ENCODE results near the gene NGFR.

The NGFR gene

GRCh38 chr17:49494986-49495841 lies at the start of gene NGFR:
Gene NGFR (plus strand): TSS chr17:49495293. CDS start chr17:49495418, 125 bp downstream.
- no peaks in the 10 kb centered on the region for H3K9me3 ChIP-seq (ENCODE audit: control insufficient read depth, low read length)
- peaks cover 26% of the 10 kb centered on the region for H3K4me1 ChIP-seq (ENCODE audit: control insufficient read depth, insufficient read depth, low read length)
- H3K9ac ChIP-seq (ENCODE audit: low read length): no peak within 1 kb of the TSS
- peaks cover 72% of the 10 kb centered on the region for H3K27me3 ChIP-seq (ENCODE audit: control insufficient read depth, insufficient read depth, low read length)
- no peaks in the 10 kb centered on the region for H3K36me3 ChIP-seq (ENCODE audit: control insufficient read depth, insufficient read depth, low read length)
- H3K4me3 ChIP-seq (ENCODE audit: low read length): no peak within 1 kb of the TSS

DNA sequence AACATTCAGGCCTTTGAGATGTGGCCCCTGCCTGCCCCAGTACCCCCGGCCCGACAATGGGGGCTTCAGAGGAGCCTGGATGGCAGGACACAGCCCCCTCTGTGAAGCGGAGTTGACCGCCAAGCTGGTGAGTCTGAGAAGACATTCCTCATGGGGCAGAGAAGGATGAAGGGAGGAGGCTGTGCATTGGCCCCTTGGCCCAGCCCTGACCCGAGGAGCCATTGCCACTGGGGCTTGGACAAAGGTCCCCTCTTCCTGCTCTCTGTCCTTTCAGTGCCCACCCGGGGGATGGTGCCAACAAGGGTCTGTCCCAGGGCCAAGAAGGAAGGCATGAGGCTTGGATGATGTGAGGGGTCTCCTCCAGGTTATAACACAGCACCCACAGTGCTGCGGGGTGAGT lies 49.5 kb upstream of the NGFR start:
- Histone ChIP-seq H3K4me1 (ENCODE audit: control insufficient read depth, insufficient read depth, low read length) (no peaks in the 10 kb centered on the region), H3K9ac (ENCODE audit: low read length) (no peak overlapping the region), H3K9me3 (ENCODE audit: control insufficient read depth, low read length) (no peaks in the 10 kb centered on the region), H3K36me3 (ENCODE audit: control insufficient read depth, insufficient read depth, low read length) (no peaks in the 10 kb centered on the region), H3K27me3 (ENCODE audit: control insufficient read depth, insufficient read depth, low read length) (peaks cover 15% of the 10 kb centered on the region), H3K4me3 (ENCODE audit: low read length) (no peak overlapping the region)

- Histone ChIP-seq H3K9ac (ENCODE audit: low read length) (no peak overlapping the region), H3K4me3 (ENCODE audit: low read length) (no peak overlapping the region), H3K27me3 (ENCODE audit: control insufficient read depth, insufficient read depth, low read length) (peaks cover 7% of the 10 kb centered on the region), H3K9me3 (ENCODE audit: control insufficient read depth, low read length) (no peaks in the 10 kb centered on the region), H3K4me1 (ENCODE audit: control insufficient read depth, insufficient read depth, low read length) (no peaks in the 10 kb centered on the region), H3K36me3 (ENCODE audit: control insufficient read depth, insufficient read depth, low read length) (no peaks in the 10 kb centered on the region)
Observed at GRCh38 chr17:49447628-49448302, 47.3 kb upstream of the NGFR start.

DNA sequence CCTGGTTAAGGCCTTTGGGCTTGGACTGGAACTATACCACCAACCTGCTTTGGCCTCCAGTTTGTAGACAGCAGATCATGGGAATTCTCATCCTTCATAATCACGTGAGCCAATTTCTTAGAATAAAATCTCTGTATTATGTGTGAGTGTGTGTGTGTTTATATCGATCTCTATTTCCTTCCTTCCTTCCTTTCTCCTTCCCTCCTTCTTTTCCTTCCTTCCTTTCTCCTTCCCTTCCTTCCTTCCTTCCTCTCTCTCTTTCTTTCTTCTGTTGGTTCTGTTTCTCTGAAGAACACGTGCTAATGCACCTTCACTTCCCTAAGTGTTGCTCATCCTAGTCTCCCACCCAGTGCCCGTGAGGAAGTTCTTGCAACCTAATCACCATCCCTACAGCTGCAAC lies 44.9 kb upstream of the NGFR start:
- no peaks in the 10 kb centered on the region for H3K4me1 ChIP-seq (ENCODE audit: control insufficient read depth, insufficient read depth, low read length)
- no peak overlapping the region for H3K9ac ChIP-seq (ENCODE audit: low read length)
- no peaks in the 10 kb centered on the region for H3K9me3 ChIP-seq (ENCODE audit: control insufficient read depth, low read length)
- H3K27me3 ChIP-seq (ENCODE audit: control insufficient read depth, insufficient read depth, low read length): no peaks in the 10 kb centered on the region
- H3K36me3 ChIP-seq (ENCODE audit: control insufficient read depth, insufficient read depth, low read length): no peaks in the 10 kb centered on the region
- H3K4me3 ChIP-seq (ENCODE audit: low read length): no peak overlapping the region

DNA sequence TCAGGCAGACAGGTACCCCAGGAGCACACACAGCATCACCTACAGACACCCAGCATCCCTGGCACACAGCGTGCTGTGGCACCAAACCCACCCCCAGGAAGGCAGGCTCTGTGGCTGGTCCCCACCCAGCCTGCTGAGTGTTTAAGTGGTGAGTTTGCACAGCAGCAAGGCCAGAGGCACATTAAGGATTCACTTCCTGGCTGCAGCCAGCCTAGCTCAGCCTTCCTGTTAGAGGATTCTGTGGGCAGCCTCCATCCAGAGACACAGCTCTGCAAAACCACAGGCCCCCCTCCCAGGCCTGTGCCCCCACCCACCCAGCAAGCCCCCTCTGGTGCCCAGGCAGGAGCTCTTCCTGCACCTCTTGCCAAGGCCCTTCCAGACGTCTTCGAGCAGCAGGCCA lies 44.4 kb upstream of the NGFR start:
- Histone ChIP-seq H3K36me3 (ENCODE audit: control insufficient read depth, insufficient read depth, low read length) (no peaks in the 10 kb centered on the region), H3K4me3 (ENCODE audit: low read length) (no peak overlapping the region), H3K27me3 (ENCODE audit: control insufficient read depth, insufficient read depth, low read length) (no peaks in the 10 kb centered on the region), H3K4me1 (ENCODE audit: control insufficient read depth, insufficient read depth, low read length) (no peaks in the 10 kb centered on the region), H3K9me3 (ENCODE audit: control insufficient read depth, low read length) (no peaks in the 10 kb centered on the region), H3K9ac (ENCODE audit: low read length) (no peak overlapping the region)

DNA sequence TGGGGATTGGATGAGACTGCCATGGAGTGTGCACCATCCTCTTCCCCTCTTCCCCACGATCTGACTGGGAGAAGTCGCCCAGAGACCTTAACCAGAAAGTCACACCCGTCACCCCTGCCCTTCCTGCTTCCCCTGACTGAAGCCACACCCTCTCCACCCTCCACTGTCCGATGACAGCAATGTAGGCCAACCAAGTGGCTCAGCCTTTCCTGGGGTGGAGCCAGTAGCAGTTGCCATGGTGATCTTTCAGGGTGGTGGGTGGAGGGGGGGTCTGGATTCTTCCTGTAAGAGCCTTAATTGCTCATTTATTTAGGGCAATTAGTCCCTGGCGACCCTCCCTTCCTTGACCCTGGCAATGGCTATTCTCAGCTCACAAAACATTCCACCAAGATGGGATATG lies 42.9 kb upstream of the NGFR start:
- no peaks in the 10 kb centered on the region for H3K36me3 ChIP-seq (ENCODE audit: control insufficient read depth, insufficient read depth, low read length)
- H3K4me1 ChIP-seq (ENCODE audit: control insufficient read depth, insufficient read depth, low read length): no peaks in the 10 kb centered on the region
- no peaks in the 10 kb centered on the region for H3K9me3 ChIP-seq (ENCODE audit: control insufficient read depth, low read length)

GRCh38 chr17:49452661-49453060 lies 42.4 kb upstream of the NGFR start:
- H3K9me3 ChIP-seq (ENCODE audit: control insufficient read depth, low read length): no peaks in the 10 kb centered on the region

More for the DNA sequence above, 42.9 kb upstream of the NGFR start:
- peaks cover 11% of the 10 kb centered on the region for H3K27me3 ChIP-seq (ENCODE audit: control insufficient read depth, insufficient read depth, low read length)
- H3K4me3 ChIP-seq (ENCODE audit: low read length): no peak overlapping the region
- H3K9ac ChIP-seq (ENCODE audit: low read length): no peak overlapping the region

GRCh38 chr17:49454050-49454449 lies 41.0 kb upstream of the NGFR start:
- Histone ChIP-seq H3K36me3 (ENCODE audit: control insufficient read depth, insufficient read depth, low read length) (no peaks in the 10 kb centered on the region), H3K4me3 (ENCODE audit: low read length) (no peak overlapping the region), H3K9ac (ENCODE audit: low read length) (no peak overlapping the region), H3K27me3 (ENCODE audit: control insufficient read depth, insufficient read depth, low read length) (peaks cover 26% of the 10 kb centered on the region), H3K9me3 (ENCODE audit: control insufficient read depth, low read length) (no peaks in the 10 kb centered on the region), H3K4me1 (ENCODE audit: control insufficient read depth, insufficient read depth, low read length) (no peaks in the 10 kb centered on the region)

More at GRCh38 chr17:49452661-49453060, 42.4 kb upstream of the NGFR start:
- Histone ChIP-seq H3K36me3 (ENCODE audit: control insufficient read depth, insufficient read depth, low read length) (no peaks in the 10 kb centered on the region), H3K27me3 (ENCODE audit: control insufficient read depth, insufficient read depth, low read length) (peaks cover 16% of the 10 kb centered on the region), H3K9ac (ENCODE audit: low read length) (no peak overlapping the region), H3K4me1 (ENCODE audit: control insufficient read depth, insufficient read depth, low read length) (no peaks in the 10 kb centered on the region), H3K4me3 (ENCODE audit: low read length) (no peak overlapping the region)

GRCh38 chr17:49455272-49455861 lies 39.7 kb upstream of the NGFR start:
- peaks cover 39% of the 10 kb centered on the region for H3K27me3 ChIP-seq (ENCODE audit: control insufficient read depth, insufficient read depth, low read length)
- no peaks in the 10 kb centered on the region for H3K4me1 ChIP-seq (ENCODE audit: control insufficient read depth, insufficient read depth, low read length)
- no peaks in the 10 kb centered on the region for H3K9me3 ChIP-seq (ENCODE audit: control insufficient read depth, low read length)
- H3K36me3 ChIP-seq (ENCODE audit: control insufficient read depth, insufficient read depth, low read length): no peaks in the 10 kb centered on the region
- no peak overlapping the region for H3K9ac ChIP-seq (ENCODE audit: low read length)
- H3K4me3 ChIP-seq (ENCODE audit: low read length): no peak overlapping the region

DNA sequence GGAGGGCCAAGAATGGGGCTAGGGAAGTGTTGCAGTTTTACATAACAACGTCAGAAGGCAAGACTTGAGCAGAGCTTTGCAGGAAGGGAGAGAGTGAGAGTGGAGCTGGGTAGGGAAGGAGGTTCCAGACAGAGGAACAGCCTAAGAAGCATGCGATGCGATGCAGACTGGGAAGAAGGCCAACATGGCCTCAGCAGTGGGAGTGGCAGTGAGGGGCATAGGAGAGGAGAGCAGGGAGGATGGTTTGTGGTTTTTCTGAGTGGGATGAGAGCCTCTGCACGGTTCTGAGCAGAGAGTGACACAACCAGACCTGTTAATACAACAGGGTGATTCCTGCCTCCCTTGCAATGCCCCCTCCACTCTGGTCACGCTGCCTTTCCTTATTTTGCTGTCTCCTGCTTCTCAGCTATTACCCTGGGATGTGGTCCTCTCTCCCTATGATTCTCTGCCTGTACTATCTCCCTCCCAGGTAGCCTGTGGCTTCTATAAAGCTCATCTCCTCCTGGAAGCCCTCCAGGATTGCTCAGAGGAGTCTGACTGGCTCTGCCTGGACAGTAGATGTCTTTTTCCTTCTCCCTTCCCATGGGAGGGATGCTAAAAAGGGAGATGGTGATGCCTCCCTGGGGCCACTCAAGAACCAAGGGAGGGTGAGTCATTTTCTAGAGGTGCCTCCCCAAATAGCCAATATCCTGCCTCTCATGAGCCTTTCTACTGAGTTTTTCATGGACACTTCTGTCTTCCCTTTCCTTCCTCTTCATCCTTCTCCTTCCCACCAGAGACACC lies 38.7 kb upstream of the NGFR start:
- H3K27me3 ChIP-seq (ENCODE audit: control insufficient read depth, insufficient read depth, low read length): peaks cover 48% of the 10 kb centered on the region
- H3K4me1 ChIP-seq (ENCODE audit: control insufficient read depth, insufficient read depth, low read length): no peaks in the 10 kb centered on the region
- H3K9ac ChIP-seq (ENCODE audit: low read length): no peak overlapping the region
- H3K36me3 ChIP-seq (ENCODE audit: control insufficient read depth, insufficient read depth, low read length): no peaks in the 10 kb centered on the region
- H3K9me3 ChIP-seq (ENCODE audit: control insufficient read depth, low read length): no peaks in the 10 kb centered on the region
- no peak overlapping the region for H3K4me3 ChIP-seq (ENCODE audit: low read length)

DNA sequence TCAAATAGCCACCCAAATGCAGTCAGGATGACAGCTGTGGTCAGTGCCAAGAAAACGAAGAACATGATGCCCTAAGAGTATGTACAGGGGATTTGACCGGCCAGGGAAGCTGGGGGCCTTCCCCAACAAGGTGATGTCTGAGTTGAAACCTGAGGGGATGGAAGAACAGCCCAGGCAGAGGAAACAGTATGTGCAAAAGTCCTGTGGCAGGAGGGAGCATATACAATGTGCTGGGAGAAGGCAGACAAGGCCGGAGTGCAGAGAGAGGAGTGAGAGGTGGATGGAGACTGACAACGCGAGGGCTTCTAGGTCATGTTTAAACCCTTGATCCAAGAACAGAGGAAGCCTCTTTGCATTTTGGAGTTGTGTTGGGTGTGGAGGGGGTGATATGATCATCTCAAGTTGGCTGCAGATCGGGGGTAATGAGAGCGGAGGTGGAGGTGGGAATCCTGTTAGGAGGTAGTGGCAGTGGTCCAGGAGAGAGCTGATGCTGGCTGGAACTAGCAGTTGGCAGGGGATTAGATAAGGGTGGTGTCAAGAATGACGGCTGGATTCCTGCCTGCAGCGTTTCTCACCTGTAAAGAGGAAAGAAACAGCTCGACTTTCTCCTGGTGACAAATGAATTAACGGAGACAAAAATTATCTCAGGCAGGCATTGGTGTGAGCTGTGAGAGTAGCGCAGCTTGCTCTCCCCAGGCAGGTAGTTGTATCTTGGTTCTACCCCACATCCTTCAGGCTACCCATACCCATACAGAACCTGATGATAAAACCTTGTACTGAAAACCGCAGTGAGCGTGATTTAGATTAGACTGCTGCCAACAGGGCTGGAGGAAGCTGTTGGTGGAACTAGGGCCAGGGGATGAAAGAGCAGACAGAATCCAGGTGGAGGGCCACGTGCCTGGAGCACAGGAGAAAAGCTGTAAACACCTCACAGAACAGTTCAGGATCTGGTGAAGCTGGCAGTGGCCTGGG lies 37.2 kb upstream of the NGFR start:
- Histone ChIP-seq H3K4me1 (ENCODE audit: control insufficient read depth, insufficient read depth, low read length) (no peaks in the 10 kb centered on the region), H3K27me3 (ENCODE audit: control insufficient read depth, insufficient read depth, low read length) (peaks cover 49% of the 10 kb centered on the region), H3K36me3 (ENCODE audit: control insufficient read depth, insufficient read depth, low read length) (no peaks in the 10 kb centered on the region), H3K9ac (ENCODE audit: low read length) (no peak overlapping the region), H3K4me3 (ENCODE audit: low read length) (no peak overlapping the region), H3K9me3 (ENCODE audit: control insufficient read depth, low read length) (no peaks in the 10 kb centered on the region)

Data from mucosa of stomach (tissue), 1 donor.